Kidney (tissue), 14 donors: ENCODE results near the gene ST6GAL2. TPM values are rescaled to one million over a fixed set of nuclear protein-coding genes. Genes with fewer than 3 reads are reported as not detected.

Experiments used
- DNase-seq, 5 donors: peaks; one replicate each; pipeline ENCODE4 v3.0.0-alpha.2; 2013 to 2020
- FAIRE-seq: peaks from 2 replicates; lab custom pipeline; 2012; peaks lifted over from hg19 to GRCh38; lab: Jason Lieb, UNC
- H3K27ac ChIP-seq, 2 donors: one replicate each; pipeline ENCODE4 v1.7.0; 2013; ENCODE audit warnings: low read depth in 2 of 2, low read length in 2 of 2, inconsistent platforms in 1 of 2
- H3K27me3 ChIP-seq: one replicate; pipeline ENCODE4 v1.7.1; 2013; ENCODE audit warnings: low read length, inconsistent platforms; ENCODE audit not compliant: control insufficient read depth, insufficient read depth
- H3K36me3 ChIP-seq, 3 donors: one replicate each; pipeline versions ENCODE4 v1.7.0 to v1.7.1; 2013; ENCODE audit warnings: low read length in 3 of 3, control low read depth in 1 of 3, inconsistent platforms in 1 of 3; ENCODE audit not compliant: insufficient read depth in 3 of 3, control insufficient read depth in 2 of 3
- H3K4me1 ChIP-seq, 3 donors: one replicate each; pipeline versions ENCODE4 v1.7.0 to v1.7.1; 2013; ENCODE audit warnings: low read length in 3 of 3, inconsistent platforms in 1 of 3, low read depth in 1 of 3; ENCODE audit not compliant: control insufficient read depth in 2 of 3, insufficient read depth in 2 of 3
- H3K4me3 ChIP-seq, 3 donors: one replicate each; pipeline versions ENCODE4 v1.7.0 to v1.8.1; 2013; ENCODE audit warnings: low read length in 3 of 3, control low read depth in 1 of 3, inconsistent platforms in 1 of 3
- H3K9ac ChIP-seq, 3 donors: one replicate each; pipeline versions ENCODE4 v1.7.0 to v1.7.1; 2013; ENCODE audit warnings: low read length in 3 of 3, control low read depth in 1 of 3, inconsistent platforms in 1 of 3
- H3K9me3 ChIP-seq, 3 donors: one replicate each; pipeline versions ENCODE4 v1.7.0 to v1.7.1; 2013; ENCODE audit warnings: low read length in 3 of 3, control low read depth in 1 of 3, inconsistent platforms in 1 of 3; ENCODE audit not compliant: control insufficient read depth in 2 of 3, insufficient read depth in 1 of 3
- intact Hi-C: fragments of 100-400 bp; cut with DNase I; formaldehyde crosslinking; loops from one replicate; pipeline ENCODE4 v1.11.1; 2022
- polyA plus RNA-seq: library from polyadenylated mRNA; stranded (reverse); fragments of 350-450 nt; fragmentation: Illumina TruSeq; extraction: RNeasy Lipid Tissue Mini Kit (QIAGEN cat#74804); gene quantifications from one replicate; pipeline ENCODE4 v1.2.3, GENCODE V29; 2014; ENCODE audit warnings: low read depth, low replicate concordance; ENCODE audit not compliant: insufficient read depth
- total RNA-seq: library from RNA; stranded (reverse); fragmentation: NEBNext Ultra II Directional; extraction: Animal tissue kit (Norgen Biotek cat#: 25700); gene quantifications from one replicate; pipeline ENCODE4 v1.2.1, GENCODE V29; 2021
- TF ChIP-seq, protein P1 (sequence below): IDR thresholded peaks from 3 replicates; pipeline ENCODE4 v1.5.1; 2012; ENCODE audit warnings: mild to moderate bottlenecking, moderate library complexity, borderline replicate concordance; ENCODE audit not compliant: insufficient read depth; ENCODE audit errors: extremely low read depth
- donor health status: control.
- donor health status: control.
- donor health status: control.
- donor health status: control.
- donor health status: control.
- donor health status: DM: yes; HTN: yes; CAD: no.
- donor health status: Normal renal cell carcinoma (clear cell type).

ST6GAL2 gene
- total and polyA plus RNA-seq, 2 donors from 2014 or later = 0.22 to 1.2 TPM

GRCh38 chr2:106858810-106859209 lies 27.2 kb downstream of the ST6GAL2 start:
- DNase-seq = no peak
- FAIRE-seq = no peak
- intact Hi-C loops = no loop called here

GRCh38 chr2:106857882-106858478 lies 28.0 kb downstream of the ST6GAL2 start:
- Histone ChIP-seq H3K4me3 (no peak overlapping the region), H3K9ac (no peak overlapping the region), H3K27me3 (no peaks in the 10 kb centered on the region), H3K36me3 (no peaks in the 10 kb centered on the region), H3K27ac (no peak overlapping the region), H3K4me1 (no peaks in the 10 kb centered on the region), H3K9me3 (peaks cover 0 to 3% (median 0%) of the 10 kb centered on the region in 3 donors)
- DNase-seq = no peak
- intact Hi-C loops = no loop called here
- FAIRE-seq = no peak
- TF ChIP-seq, protein P1, sequence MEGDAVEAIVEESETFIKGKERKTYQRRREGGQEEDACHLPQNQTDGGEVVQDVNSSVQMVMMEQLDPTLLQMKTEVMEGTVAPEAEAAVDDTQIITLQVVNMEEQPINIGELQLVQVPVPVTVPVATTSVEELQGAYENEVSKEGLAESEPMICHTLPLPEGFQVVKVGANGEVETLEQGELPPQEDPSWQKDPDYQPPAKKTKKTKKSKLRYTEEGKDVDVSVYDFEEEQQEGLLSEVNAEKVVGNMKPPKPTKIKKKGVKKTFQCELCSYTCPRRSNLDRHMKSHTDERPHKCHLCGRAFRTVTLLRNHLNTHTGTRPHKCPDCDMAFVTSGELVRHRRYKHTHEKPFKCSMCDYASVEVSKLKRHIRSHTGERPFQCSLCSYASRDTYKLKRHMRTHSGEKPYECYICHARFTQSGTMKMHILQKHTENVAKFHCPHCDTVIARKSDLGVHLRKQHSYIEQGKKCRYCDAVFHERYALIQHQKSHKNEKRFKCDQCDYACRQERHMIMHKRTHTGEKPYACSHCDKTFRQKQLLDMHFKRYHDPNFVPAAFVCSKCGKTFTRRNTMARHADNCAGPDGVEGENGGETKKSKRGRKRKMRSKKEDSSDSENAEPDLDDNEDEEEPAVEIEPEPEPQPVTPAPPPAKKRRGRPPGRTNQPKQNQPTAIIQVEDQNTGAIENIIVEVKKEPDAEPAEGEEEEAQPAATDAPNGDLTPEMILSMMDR = no peak

More at GRCh38 chr2:106858810-106859209, 27.2 kb downstream of the ST6GAL2 start:
- TF ChIP-seq, protein P1 = no peak
- no peaks in the 10 kb centered on the region for H3K36me3 ChIP-seq
- no peaks in the 10 kb centered on the region for H3K4me1 ChIP-seq
- no peak overlapping the region for H3K9ac ChIP-seq
- no peak overlapping the region for H3K4me3 ChIP-seq
- no peak overlapping the region for H3K27ac ChIP-seq
- H3K27me3 ChIP-seq = no peaks in the 10 kb centered on the region
- H3K9me3 ChIP-seq = peaks cover 0 to 3% (median 0%) of the 10 kb centered on the region in 3 donors

DNA sequence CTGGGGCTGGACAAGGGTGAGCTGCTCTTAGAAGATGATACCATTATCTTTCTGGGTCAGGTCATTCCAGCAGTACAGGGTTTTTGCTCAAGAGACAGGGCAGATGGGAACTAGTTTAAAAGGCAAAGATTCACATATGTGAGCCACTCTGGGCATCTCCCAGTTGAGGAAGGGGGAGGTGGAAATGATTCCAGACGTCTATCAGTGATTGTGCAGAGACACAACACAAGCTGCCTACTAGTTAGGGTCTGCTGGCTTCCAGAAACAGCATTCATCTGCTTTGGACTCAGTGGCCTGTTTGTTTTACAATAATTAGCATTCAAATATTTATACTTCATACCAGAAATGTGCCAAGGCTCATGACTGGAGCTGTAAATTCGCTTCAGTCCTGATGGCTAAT lies 32.3 kb downstream of the ST6GAL2 start:
- H3K27me3 ChIP-seq = no peaks in the 10 kb centered on the region
- no peak overlapping the region for H3K4me3 ChIP-seq
- no peak overlapping the region for H3K27ac ChIP-seq
- no peaks in the 10 kb centered on the region for H3K4me1 ChIP-seq
- no peak for FAIRE-seq
- DNase-seq = no peak
- H3K36me3 ChIP-seq = no peaks in the 10 kb centered on the region
- TF ChIP-seq, protein P1 = no peak
- H3K9ac ChIP-seq = no peak overlapping the region
- intact Hi-C loops = no loop called here
- H3K9me3 ChIP-seq = peaks cover 0 to under 1% (median 0%) of the 10 kb centered on the region in 3 donors
